ENCODE results near the gene PDE2A. TPM values are rescaled to one million over a fixed set of nuclear protein-coding genes. Genes with fewer than 3 reads are reported as not detected.

PDE2A gene
- polyA plus RNA-seq, 1 donor (not counting 4 experiments of a cell fraction or from before 2014, with no cell fraction given) = 0.38 TPM

GRCh38 chr11:72598466-72598865, 75.8 kb downstream of the PDE2A start:
- H3K9me3 ChIP-seq (ENCODE audit: control insufficient read depth, low read depth, low read length) = no peaks in the 10 kb centered on the region
- DNase-seq (ENCODE audit: low read depth, low spot score) (no peak), FAIRE-seq (no peak)
- H3K27me3 ChIP-seq (ENCODE audit: control insufficient read depth, extremely low read depth, insufficient read depth, low read length) = peaks cover 17% of the 10 kb centered on the region
- no peaks in the 10 kb centered on the region for H3K4me1 ChIP-seq (ENCODE audit: control insufficient read depth, extremely low read depth, insufficient read depth, low read length)
- TF ChIP-seq CTCF (optimal IDR thresholded peaks at IDR 0.05 in 1 of 3, IDR thresholded peaks at IDR 0.05 in 1 of 3, conservative IDR thresholded peaks at IDR 0.05 in 1 of 3; ENCODE audit: extremely low read depth in 1 of 3, insufficient read depth in 2 of 3, low read length in 3 of 3) = no peak
- TF ChIP-seq EZH2 (IDR thresholded peaks at IDR 0.05; ENCODE audit: low read length) = no peak
- H2AFZ ChIP-seq (ENCODE audit: control insufficient read depth, low read length) = no peak overlapping the region
- H3K4me3 ChIP-seq (ENCODE audit: control insufficient read depth in 2 of 3, extremely low read depth in 1 of 3, insufficient read depth in 2 of 3, low read depth in 1 of 3, low read length in 3 of 3) = no peak overlapping the region
- no peak overlapping the region for H3K9ac ChIP-seq (ENCODE audit: control insufficient read depth, extremely low read depth, insufficient read depth, low read length)
- no peak overlapping the region for H3K4me2 ChIP-seq (ENCODE audit: control insufficient read depth, extremely low read depth, insufficient read depth, low read depth, low read length)
- no peak overlapping the region for H3K27ac ChIP-seq (ENCODE audit: control insufficient read depth, insufficient read depth, low read length)
- no peaks in the 10 kb centered on the region for H4K20me1 ChIP-seq (ENCODE audit: control insufficient read depth, extremely low read depth, insufficient read depth, low read length)
- no peaks in the 10 kb centered on the region for H3K79me2 ChIP-seq (ENCODE audit: control insufficient read depth, insufficient read depth, low read length)
- dilution Hi-C loops (cut with MboI; ENCODE audit: extremely low pct_ligation_motif_present, low sequenced_read_pairs) = no loop called here
- no peaks in the 10 kb centered on the region for H3K9me1 ChIP-seq (ENCODE audit: control insufficient read depth, extremely low read depth, insufficient read depth, low read length)
- H3K36me3 ChIP-seq (ENCODE audit: control insufficient read depth in 2 of 2, extremely low read depth in 1 of 2, insufficient read depth in 2 of 2, low read length in 2 of 2) = no peaks in the 10 kb centered on the region

- H3K9ac ChIP-seq (ENCODE audit: control insufficient read depth, extremely low read depth, insufficient read depth, low read length) = no peak overlapping the region
- no peaks in the 10 kb centered on the region for H3K79me2 ChIP-seq (ENCODE audit: control insufficient read depth, insufficient read depth, low read length)
- TF ChIP-seq EZH2 (IDR thresholded peaks at IDR 0.05; ENCODE audit: low read length) = no peak
- TF ChIP-seq CTCF (optimal IDR thresholded peaks at IDR 0.05 in 1 of 3, IDR thresholded peaks at IDR 0.05 in 1 of 3, conservative IDR thresholded peaks at IDR 0.05 in 1 of 3; ENCODE audit: extremely low read depth in 1 of 3, insufficient read depth in 2 of 3, low read length in 3 of 3) = no peak
- no peaks in the 10 kb centered on the region for H3K4me1 ChIP-seq (ENCODE audit: control insufficient read depth, extremely low read depth, insufficient read depth, low read length)
- H3K27me3 ChIP-seq (ENCODE audit: control insufficient read depth, extremely low read depth, insufficient read depth, low read length) = peaks cover 25% of the 10 kb centered on the region
- no peak for FAIRE-seq
- H3K4me2 ChIP-seq (ENCODE audit: control insufficient read depth, extremely low read depth, insufficient read depth, low read depth, low read length) = no peak overlapping the region
- no peaks in the 10 kb centered on the region for H3K9me1 ChIP-seq (ENCODE audit: control insufficient read depth, extremely low read depth, insufficient read depth, low read length)
- H3K4me3 ChIP-seq (ENCODE audit: control insufficient read depth in 2 of 3, extremely low read depth in 1 of 3, insufficient read depth in 2 of 3, low read depth in 1 of 3, low read length in 3 of 3) = no peak overlapping the region
- H3K27ac ChIP-seq (ENCODE audit: control insufficient read depth, insufficient read depth, low read length) = no peak overlapping the region
- H3K36me3 ChIP-seq (ENCODE audit: control insufficient read depth in 2 of 2, extremely low read depth in 1 of 2, insufficient read depth in 2 of 2, low read length in 2 of 2) = no peaks in the 10 kb centered on the region
- H4K20me1 ChIP-seq (ENCODE audit: control insufficient read depth, extremely low read depth, insufficient read depth, low read length) = peaks cover 2% of the 10 kb centered on the region
- H3K9me3 ChIP-seq (ENCODE audit: control insufficient read depth, low read depth, low read length) = no peaks in the 10 kb centered on the region
- dilution Hi-C loops (cut with MboI; ENCODE audit: extremely low pct_ligation_motif_present, low sequenced_read_pairs) = no loop called here
- H2AFZ ChIP-seq (ENCODE audit: control insufficient read depth, low read length) = no peak overlapping the region
- DNase-seq (ENCODE audit: low read depth, low spot score) = no peak
These were observed 76.5 kb downstream of the PDE2A start for GRCh38 chr11:72597721-72598120.
